HEK293 (cell line): ENCODE data around the gene ZFAND3.

Experiments
- CTCF ChIA-PET: fragments of 350-600 bp; formaldehyde crosslinking; extraction: SDS; loops from one replicate; lab custom pipeline; 2021; ENCODE audit warnings: antibody characterized with exemption; lab: Yijun Ruan, JAX
- POLR2A ChIA-PET: fragments of 300-600 bp; formaldehyde crosslinking; extraction: SDS; loops from one replicate; lab custom pipeline; 2020; ENCODE audit warnings: antibody characterized with exemption, inconsistent platforms; lab: Yijun Ruan, JAX
- H3K27ac ChIP-seq: fragments of 200-500 bp; sonication (Bioruptor generic); 2 replicates; pipeline ENCODE4 v1.5.1; 2014; ENCODE audit warnings: low read depth, low read length, control low read depth, inconsistent platforms; ENCODE audit errors: extremely low read depth
- H3K36me3 ChIP-seq, 2 experiments: fragments of 200-500 bp in 1 of 2; sonication (Bioruptor generic) in 1 of 2; 1 replicate in 1 of 2; 2 replicates in 1 of 2; pipeline ENCODE4 v1.5.1; 2014 to 2017; ENCODE audit warnings: inconsistent platforms in 2 of 2, low read length in 2 of 2; ENCODE audit not compliant: control insufficient read depth in 2 of 2, insufficient read depth in 1 of 2
- H3K4me1 ChIP-seq: fragments of 200-500 bp; sonication (Bioruptor generic); 2 replicates; pipeline ENCODE4 v1.5.1; 2014; ENCODE audit warnings: mild to moderate bottlenecking, low read length, inconsistent platforms; ENCODE audit not compliant: control insufficient read depth, insufficient read depth
- H3K4me3 ChIP-seq: 2 replicates; pipeline ENCODE4 v1.5.1; 2011; ENCODE audit warnings: low read depth, mild to moderate bottlenecking, control low read depth, low read length, moderate library complexity
- H3K9me3 ChIP-seq: fragments of 200-500 bp; sonication (Bioruptor generic); 2 replicates; pipeline ENCODE4 v1.5.1; 2014; ENCODE audit warnings: low read depth, low read length, inconsistent platforms; ENCODE audit not compliant: control insufficient read depth, insufficient read depth
- GLI2 ChIP-seq: fragments of 450-650 bp; formaldehyde crosslinking; IDR thresholded peaks from 2 replicates; pipeline ENCODE4; 2017; ENCODE audit warnings: missing biosample characterization, missing genetic modification characterization, low read depth, borderline replicate concordance
- PRDM2 ChIP-seq: fragments of 450-650 bp; formaldehyde crosslinking; IDR thresholded peaks from 2 replicates; pipeline ENCODE4 v1.5.1; 2016; ENCODE audit warnings: missing biosample characterization, missing genetic modification characterization, borderline replicate concordance
- SP7 ChIP-seq: fragments of 450-650 bp; formaldehyde crosslinking; IDR thresholded peaks from 2 replicates; pipeline ENCODE4 v1.5.1; 2016; ENCODE audit warnings: missing biosample characterization, missing genetic modification characterization
- WT1 ChIP-seq: fragments of 450-650 bp; formaldehyde crosslinking; IDR thresholded peaks from 2 replicates; pipeline ENCODE4 v1.5.1; 2016; ENCODE audit warnings: missing biosample characterization, missing genetic modification characterization
- ZBTB17 ChIP-seq: fragments of 450-650 bp; formaldehyde crosslinking; IDR thresholded peaks from 2 replicates; pipeline ENCODE4 v1.5.1; 2016; ENCODE audit warnings: missing biosample characterization, missing genetic modification characterization
- ZEB2 ChIP-seq: fragments of 450-650 bp; formaldehyde crosslinking; IDR thresholded peaks from 2 replicates; pipeline ENCODE4 v1.5.1; 2016; ENCODE audit warnings: missing biosample characterization, missing genetic modification characterization
- ZNF132 ChIP-seq: fragments of 450-650 bp; formaldehyde crosslinking; IDR thresholded peaks from 2 replicates; pipeline ENCODE4 v1.5.1; 2017; ENCODE audit warnings: missing biosample characterization, missing genetic modification characterization, borderline replicate concordance
- ZNF146 ChIP-seq: fragments of 450-650 bp; formaldehyde crosslinking; IDR thresholded peaks from 2 replicates; pipeline ENCODE4 v1.5.1; 2016; ENCODE audit warnings: missing biosample characterization, missing genetic modification characterization
- ZNF175 ChIP-seq: fragments of 450-650 bp; formaldehyde crosslinking; IDR thresholded peaks from 2 replicates; pipeline ENCODE4 v1.5.1; 2016; ENCODE audit warnings: missing biosample characterization, missing genetic modification characterization
- ZNF19 ChIP-seq: fragments of 450-650 bp; formaldehyde crosslinking; IDR thresholded peaks from 2 replicates; pipeline ENCODE4; 2016; ENCODE audit warnings: missing biosample characterization, missing genetic modification characterization, low read depth
- ZNF202 ChIP-seq: fragments of 450-650 bp; formaldehyde crosslinking; IDR thresholded peaks from 2 replicates; pipeline ENCODE4 v1.5.1; 2016; ENCODE audit warnings: missing biosample characterization, missing genetic modification characterization, borderline replicate concordance
- ZNF223 ChIP-seq: fragments of 450-650 bp; formaldehyde crosslinking; IDR thresholded peaks from 2 replicates; pipeline ENCODE4 v1.5.1; 2016; ENCODE audit warnings: missing biosample characterization, missing genetic modification characterization
- ZNF26 ChIP-seq: fragments of 450-650 bp; formaldehyde crosslinking; IDR thresholded peaks from 2 replicates; pipeline ENCODE4 v1.5.1; 2016; ENCODE audit warnings: missing biosample characterization, missing genetic modification characterization
- ZNF280C ChIP-seq: fragments of 450-650 bp; formaldehyde crosslinking; IDR thresholded peaks from 2 replicates; pipeline ENCODE4 v1.5.1; 2016; ENCODE audit warnings: missing biosample characterization, missing genetic modification characterization
- ZNF311 ChIP-seq: fragments of 450-650 bp; formaldehyde crosslinking; IDR thresholded peaks from 2 replicates; pipeline ENCODE4 v1.5.1; 2017; ENCODE audit warnings: missing biosample characterization, missing genetic modification characterization, borderline replicate concordance
- ZNF354C ChIP-seq: fragments of 450-650 bp; formaldehyde crosslinking; IDR thresholded peaks from 2 replicates; pipeline ENCODE4 v1.5.1; 2016; ENCODE audit warnings: missing biosample characterization, missing genetic modification characterization, low read depth, borderline replicate concordance
- ZNF394 ChIP-seq: fragments of 450-650 bp; formaldehyde crosslinking; IDR thresholded peaks from 2 replicates; pipeline ENCODE4 v1.5.1; 2016; ENCODE audit warnings: missing biosample characterization, missing genetic modification characterization, mild to moderate bottlenecking, moderate library complexity, borderline replicate concordance
- ZNF530 ChIP-seq: fragments of 450-650 bp; formaldehyde crosslinking; IDR thresholded peaks from 2 replicates; pipeline ENCODE4 v1.5.1; 2016; ENCODE audit warnings: low read depth, missing biosample characterization, missing genetic modification characterization
- ZNF560 ChIP-seq: fragments of 450-650 bp; formaldehyde crosslinking; IDR thresholded peaks from 2 replicates; pipeline ENCODE4 v1.5.1; 2017; ENCODE audit warnings: missing biosample characterization, missing genetic modification characterization, borderline replicate concordance
- ZNF561 ChIP-seq: fragments of 450-650 bp; IDR thresholded peaks from 2 replicates; pipeline ENCODE4 v1.5.1; 2018; ENCODE audit warnings: missing biosample characterization, missing genetic modification characterization, borderline replicate concordance
- ZNF623 ChIP-seq: fragments of 450-650 bp; formaldehyde crosslinking; IDR thresholded peaks from 2 replicates; pipeline ENCODE4 v1.5.1; 2016; ENCODE audit warnings: missing biosample characterization, missing genetic modification characterization
- ZNF624 ChIP-seq: fragments of 450-650 bp; formaldehyde crosslinking; IDR thresholded peaks from 2 replicates; pipeline ENCODE4 v1.5.1; 2017; ENCODE audit warnings: missing biosample characterization, missing genetic modification characterization
- ZNF692 ChIP-seq: fragments of 450-650 bp; formaldehyde crosslinking; IDR thresholded peaks from 2 replicates; pipeline ENCODE4 v1.5.1; 2016; ENCODE audit warnings: missing biosample characterization, missing genetic modification characterization
- ZSCAN5A ChIP-seq: fragments of 450-650 bp; formaldehyde crosslinking; IDR thresholded peaks from 2 replicates; pipeline ENCODE4 v1.5.1; 2016; ENCODE audit warnings: missing biosample characterization, missing genetic modification characterization

ZFAND3 gene

GRCh38 chr6:37966801-37967200 is 147.3 kb downstream of the ZFAND3 start:
- H3K9me3 ChIP-seq = no peaks in the 10 kb centered on the region
- H3K27ac ChIP-seq = no peak overlapping the region
- ChIA-PET POLR2A (no interaction called here), CTCF (no interaction called here)
- H3K36me3 ChIP-seq = no peaks in the 10 kb centered on the region
- H3K4me1 ChIP-seq = no peaks in the 10 kb centered on the region
- H3K4me3 ChIP-seq = no peak overlapping the region
- TF ChIP-seq ZNF624 (tag by site-specific recombination) = no peak
- no peak for TF ChIP-seq ZNF692
- no peak for TF ChIP-seq ZNF175 (tag by site-specific recombination)
- TF ChIP-seq ZBTB17 (tag by site-specific recombination) = no peak
- no peak for TF ChIP-seq ZNF19
- TF ChIP-seq ZNF223 (tag by site-specific recombination) = no peak

GRCh38 chr6:37967651-37968050 is 148.1 kb downstream of the ZFAND3 start:
- no peaks in the 10 kb centered on the region for H3K4me1 ChIP-seq
- no peak overlapping the region for H3K27ac ChIP-seq
- H3K4me3 ChIP-seq = no peak overlapping the region
- POLR2A ChIA-PET = no interaction called here
- H3K36me3 ChIP-seq = no peaks in the 10 kb centered on the region
- H3K9me3 ChIP-seq = no peaks in the 10 kb centered on the region
- CTCF ChIA-PET = no interaction called here
- no peak for TF ChIP-seq SP7 (tag by site-specific recombination)
- TF ChIP-seq GLI2 (tag by site-specific recombination) = no peak
- TF ChIP-seq WT1 (tag by site-specific recombination) = no peak
- TF ChIP-seq ZNF26 = no peak
- no peak for TF ChIP-seq ZNF354C (tag by site-specific recombination)
- TF ChIP-seq ZNF132 (tag by site-specific recombination) = no peak
- no peak for TF ChIP-seq ZNF623 (tag by site-specific recombination)
- TF ChIP-seq ZEB2 = no peak
- TF ChIP-seq ZNF530 (tag by site-specific recombination) = no peak
- TF ChIP-seq PRDM2 (tag by site-specific recombination) = no peak
- TF ChIP-seq ZNF311 (tag by site-specific recombination) = no peak
- TF ChIP-seq ZSCAN5A (tag by site-specific recombination) = no peak
- TF ChIP-seq ZNF394 = no peak
- TF ChIP-seq ZNF560 (tag by site-specific recombination) = no peak
- no peak for TF ChIP-seq ZNF202
- no peak for TF ChIP-seq ZNF146
- TF ChIP-seq ZNF561 = no peak
- no peak for TF ChIP-seq ZNF280C (tag by site-specific recombination)
